GM19099 (cell line): ENCODE results near the gene PTPRN2.

ENCODE experiments used
- POLR2A ChIP-seq: IDR thresholded peaks from 3 replicates; pipeline ENCODE4 v1.6.1; 2011; ENCODE audit warnings: low read depth; ENCODE audit not compliant: insufficient read length; ENCODE audit errors: extremely low read depth

PTPRN2 gene

GRCh38 chr7:157554393-157555238 lies 1033.0 kb downstream of the PTPRN2 start:
- no peak for TF ChIP-seq POLR2A

GRCh38 chr7:157553256-157553655 lies 1034.4 kb downstream of the PTPRN2 start:
- no peak for TF ChIP-seq POLR2A

GRCh38 chr7:157552295-157552993 lies 1035.2 kb downstream of the PTPRN2 start:
- no peak for TF ChIP-seq POLR2A

GRCh38 chr7:157551325-157552070 lies 1036.1 kb downstream of the PTPRN2 start:
- TF ChIP-seq POLR2A: no peak

GRCh38 chr7:157550300-157551275 lies 1037.0 kb downstream of the PTPRN2 start:
- no peak for TF ChIP-seq POLR2A

- no peak for TF ChIP-seq POLR2A
These were observed 1037.9 kb downstream of the PTPRN2 start for GRCh38 chr7:157549612-157550299.

- no peak for TF ChIP-seq POLR2A
These were observed 1038.8 kb downstream of the PTPRN2 start for GRCh38 chr7:157548691-157549303.

- no peak for TF ChIP-seq POLR2A
These were observed 1040.0 kb downstream of the PTPRN2 start for GRCh38 chr7:157547611-157548010.

GRCh38 chr7:157547102-157547501 lies 1040.5 kb downstream of the PTPRN2 start:
- no peak for TF ChIP-seq POLR2A

- no peak for TF ChIP-seq POLR2A
These were observed 1042.0 kb downstream of the PTPRN2 start for GRCh38 chr7:157545681-157546060.

GRCh38 chr7:157544980-157545680 lies 1042.5 kb downstream of the PTPRN2 start:
- TF ChIP-seq POLR2A: no peak

GRCh38 chr7:157544226-157544625 lies 1043.4 kb downstream of the PTPRN2 start:
- no peak for TF ChIP-seq POLR2A

GRCh38 chr7:157543791-157544190 lies 1043.8 kb downstream of the PTPRN2 start:
- no peak for TF ChIP-seq POLR2A
